Measurements from ENCODE around the gene NRGN.

DNA sequence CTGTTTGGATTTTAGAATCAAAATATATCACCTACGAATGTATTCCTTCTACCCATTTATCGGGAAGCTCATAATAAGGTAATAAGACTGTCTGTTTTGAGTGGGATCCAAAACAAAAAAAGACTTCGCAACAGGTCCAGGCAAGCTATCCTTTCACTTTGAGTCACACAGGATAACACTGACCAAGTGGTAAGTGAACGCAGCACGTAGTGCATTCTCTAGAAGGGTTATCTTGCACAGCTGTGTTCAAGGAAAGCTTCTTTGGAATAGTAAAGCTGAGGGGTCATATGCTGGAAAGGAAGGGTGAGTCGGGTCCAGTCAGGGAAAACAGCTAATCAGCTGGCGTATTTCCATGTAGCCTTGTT is 22.3 kb upstream of the NRGN start:
- TF ChIP-seq NFRKB (IDR thresholded peaks at IDR 0.05) (no peak), FOXK2 (IDR thresholded peaks at IDR 0.05) (no peak), BHLHE40 (IDR thresholded peaks at IDR 0.05; ENCODE audit: borderline replicate concordance) (no peak), HDGF (IDR thresholded peaks at IDR 0.05; ENCODE audit: borderline replicate concordance) (no peak), CTBP1 (IDR thresholded peaks at IDR 0.05; ENCODE audit: borderline replicate concordance) (no peak), TARDBP (IDR thresholded peaks at IDR 0.05) (no peak), FOXM1 (IDR thresholded peaks at IDR 0.05; ENCODE audit: borderline replicate concordance) (no peak), SUZ12 (IDR thresholded peaks at IDR 0.05) (no peak), L3MBTL2 (conservative IDR thresholded peaks at IDR 0.05) (no peak), ZNF384 (IDR thresholded peaks at IDR 0.05) (no peak), ELF4 (IDR thresholded peaks at IDR 0.05) (no peak)
- TF ChIP-seq, protein P1, sequence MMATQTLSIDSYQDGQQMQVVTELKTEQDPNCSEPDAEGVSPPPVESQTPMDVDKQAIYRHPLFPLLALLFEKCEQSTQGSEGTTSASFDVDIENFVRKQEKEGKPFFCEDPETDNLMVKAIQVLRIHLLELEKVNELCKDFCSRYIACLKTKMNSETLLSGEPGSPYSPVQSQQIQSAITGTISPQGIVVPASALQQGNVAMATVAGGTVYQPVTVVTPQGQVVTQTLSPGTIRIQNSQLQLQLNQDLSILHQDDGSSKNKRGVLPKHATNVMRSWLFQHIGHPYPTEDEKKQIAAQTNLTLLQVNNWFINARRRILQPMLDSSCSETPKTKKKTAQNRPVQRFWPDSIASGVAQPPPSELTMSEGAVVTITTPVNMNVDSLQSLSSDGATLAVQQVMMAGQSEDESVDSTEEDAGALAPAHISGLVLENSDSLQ (IDR thresholded peaks at IDR 0.05) = no peak

Measured in HEK293T (cell line).